ENCODE results near the gene TRABD.
"Not testable (repeated sequence)": the region's sequence is repeated elsewhere in the genome, so short reads cannot be mapped to it uniquely, and the experiment has no call there.

The TRABD gene

DNA sequence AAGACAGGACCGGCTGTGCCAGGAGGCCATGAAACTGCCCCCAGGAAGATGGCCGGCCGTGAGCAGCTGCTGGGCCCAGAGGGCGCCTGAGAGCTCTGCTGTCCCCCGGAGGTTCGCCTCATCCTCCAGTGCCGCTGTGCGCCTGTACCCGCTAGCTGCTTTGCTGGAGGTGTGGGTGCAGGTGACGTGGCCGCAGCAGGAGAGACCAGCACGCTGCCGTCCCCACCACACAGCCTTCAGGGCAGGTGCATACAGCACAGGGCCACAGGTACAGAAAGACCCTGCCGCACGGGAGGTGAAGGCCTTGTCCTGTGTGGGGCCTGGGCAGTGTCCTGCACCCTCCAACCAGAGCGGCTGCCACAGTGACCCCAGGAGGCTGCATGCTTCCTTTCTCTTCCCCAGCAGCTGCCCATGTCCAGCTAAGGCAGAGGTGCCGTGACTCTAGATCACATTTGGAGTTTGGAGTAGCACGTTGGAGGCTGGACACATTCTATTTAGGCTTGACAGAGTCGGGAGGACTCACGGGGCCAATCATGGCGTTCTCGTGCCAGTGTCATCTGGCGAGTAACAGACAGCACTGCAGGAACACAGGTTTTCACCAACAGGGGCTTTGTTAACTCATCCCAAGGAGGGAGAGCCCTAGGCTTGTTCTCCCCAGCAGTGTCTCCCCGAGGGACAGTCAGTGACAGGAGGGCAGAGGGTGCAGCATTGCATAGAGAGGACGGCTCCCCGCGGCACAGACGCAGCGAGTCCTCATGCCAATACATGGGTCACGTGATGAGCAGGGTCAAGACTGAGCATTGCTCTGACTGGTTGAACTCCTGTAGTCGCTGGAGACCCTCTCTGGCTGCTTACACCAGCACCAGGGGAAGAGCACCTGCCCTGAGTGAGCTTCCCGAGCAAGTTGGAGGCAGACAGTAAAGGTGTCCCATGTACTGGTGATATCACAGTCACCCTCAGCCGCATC, 33.9 kb upstream of the TRABD start:
- no peak for DNase-seq (ENCODE audit: low spot score)

GRCh38 chr22:50153056-50153755, 32.5 kb upstream of the TRABD start:
- no peak for DNase-seq (ENCODE audit: low spot score)

DNA sequence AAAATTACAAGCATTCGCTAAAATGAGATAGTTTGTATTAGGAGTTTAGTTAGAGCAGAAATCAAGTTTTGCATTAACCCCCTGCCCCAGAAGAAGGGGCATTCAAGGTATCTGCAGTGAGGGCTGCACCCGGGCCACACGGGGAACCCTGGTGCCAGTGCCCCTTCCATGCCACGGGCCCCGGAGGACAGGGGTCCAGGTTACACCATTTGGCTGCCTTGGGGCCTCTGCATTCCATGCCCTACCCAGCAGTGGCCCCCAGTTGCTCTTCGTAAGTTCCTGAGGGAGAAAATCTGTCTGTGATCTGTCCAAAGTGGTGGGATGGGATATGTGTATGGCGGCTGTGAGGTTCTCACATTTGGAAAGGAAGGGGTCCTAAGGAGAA, 32.0 kb upstream of the TRABD start:
- no peak for DNase-seq (ENCODE audit: low spot score)

DNA sequence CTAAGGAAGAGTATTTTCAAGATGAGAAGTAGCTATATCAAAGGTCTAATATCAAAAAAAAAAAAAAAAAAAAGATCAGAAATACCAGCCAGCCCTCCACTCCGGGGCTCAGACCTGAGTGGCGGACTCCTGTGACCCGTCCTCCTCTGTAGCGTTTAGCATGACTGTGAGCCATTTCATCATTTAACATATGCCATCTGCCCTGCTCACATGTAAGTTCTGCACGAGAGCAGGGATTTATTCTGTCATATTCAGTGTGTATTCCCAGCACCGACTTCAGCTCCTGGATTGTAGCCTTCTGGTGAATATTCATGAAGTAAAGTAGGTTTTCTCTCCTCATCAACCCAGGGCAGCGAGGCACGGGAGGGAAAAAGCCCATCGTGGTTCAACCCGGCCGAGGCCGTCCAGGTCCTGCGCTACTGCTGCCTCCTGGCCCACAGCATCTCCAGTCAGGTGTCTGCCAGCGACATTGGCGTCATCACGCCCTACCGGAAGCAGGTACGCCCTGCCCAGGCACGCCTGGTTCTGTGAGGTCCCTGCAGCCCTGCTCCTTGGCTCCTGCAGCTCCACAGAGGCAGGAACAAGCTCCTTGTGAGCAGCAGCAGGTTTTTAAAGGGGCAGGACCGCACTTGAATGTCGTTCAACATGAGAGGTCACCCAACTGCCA, 27.9 kb upstream of the TRABD start:
- no peak for DNase-seq (ENCODE audit: low spot score)

- DNase-seq (ENCODE audit: low spot score) = no peak
Measured at GRCh38 chr22:50160947-50161346, 24.8 kb upstream of the TRABD start.

GRCh38 chr22:50161508-50162390, 24.0 kb upstream of the TRABD start:
- no peak for DNase-seq (ENCODE audit: low spot score)

GRCh38 chr22:50162391-50162956, 23.2 kb upstream of the TRABD start:
- DNase-seq (ENCODE audit: low spot score) = no peak

- no peak for DNase-seq (ENCODE audit: low spot score)
Measured at GRCh38 chr22:50165436-50166123, 20.1 kb upstream of the TRABD start.

DNA sequence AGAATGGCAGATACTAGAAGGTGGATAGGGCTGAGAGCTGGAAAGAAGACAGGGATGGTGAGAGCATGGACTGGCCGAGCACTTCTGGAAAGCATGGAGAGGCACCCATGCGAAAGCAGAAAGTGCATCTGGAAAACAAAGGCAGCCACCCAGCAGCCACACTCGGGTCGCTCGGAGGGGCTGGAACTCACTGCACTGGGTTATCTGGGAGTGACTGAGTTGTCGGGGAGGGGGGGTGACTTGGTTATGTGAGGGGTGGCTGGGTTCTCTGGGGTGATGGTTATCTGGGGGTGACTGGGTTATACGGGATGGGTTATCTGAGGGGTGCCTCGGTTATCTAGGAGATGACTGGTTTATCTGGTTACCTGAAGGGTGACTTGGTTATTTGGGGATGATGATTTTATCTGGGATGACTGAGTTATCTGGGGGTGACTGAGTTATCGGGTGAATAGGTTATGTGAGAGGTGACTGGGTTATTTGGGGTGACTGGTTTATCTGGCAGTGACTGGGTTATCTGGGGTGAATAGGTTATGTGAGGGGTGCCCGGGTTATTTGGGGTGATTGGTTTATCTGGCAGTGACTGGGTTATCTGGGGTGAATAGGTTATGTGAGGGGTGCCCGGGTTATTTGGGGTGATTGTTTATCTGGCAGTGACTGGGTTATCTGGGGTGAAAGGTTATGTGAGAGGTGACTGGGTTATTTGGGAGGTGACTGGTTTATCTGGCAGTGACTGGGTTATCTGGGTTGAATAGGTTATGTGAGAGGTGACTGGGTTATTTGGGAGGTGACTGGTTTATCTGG, 17.8 kb upstream of the TRABD start:
- no peak for DNase-seq (ENCODE audit: low spot score)

GRCh38 chr22:50168490-50169180, 17.1 kb upstream of the TRABD start:
- DNase-seq (ENCODE audit: low spot score) = not testable (repeated sequence)

DNA sequence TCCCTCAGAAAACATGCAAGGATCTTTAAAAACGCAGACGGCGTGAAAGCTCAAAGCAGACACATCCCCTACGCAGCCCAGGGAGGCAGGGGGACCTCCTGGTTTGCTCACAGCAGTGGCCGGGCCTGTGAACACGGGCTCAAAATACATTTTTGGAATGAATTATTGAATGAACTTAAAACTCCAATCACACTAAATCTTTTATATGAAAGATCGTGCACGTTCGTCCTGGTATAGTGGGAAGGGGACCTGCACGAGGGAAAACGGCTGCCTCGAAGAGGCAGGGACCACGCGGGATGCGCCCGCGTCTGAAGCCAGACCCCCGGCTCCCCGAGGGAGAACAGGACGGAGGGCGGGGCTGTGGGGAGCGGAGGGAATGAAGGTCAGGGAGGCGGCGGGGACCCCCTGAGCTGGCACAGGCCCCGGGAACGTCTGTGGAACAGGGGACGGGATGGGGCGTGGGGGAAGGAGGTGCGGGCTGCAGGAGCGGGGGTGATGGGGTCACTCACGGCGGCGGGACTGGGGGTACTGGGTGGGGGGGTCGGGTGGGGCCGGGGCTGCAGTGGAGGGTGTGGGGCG, 16.4 kb upstream of the TRABD start:
- DNase-seq (ENCODE audit: low spot score) = no peak

- no peak for DNase-seq (ENCODE audit: low spot score)
Measured at GRCh38 chr22:50169774-50170341, 15.9 kb upstream of the TRABD start.

DNA sequence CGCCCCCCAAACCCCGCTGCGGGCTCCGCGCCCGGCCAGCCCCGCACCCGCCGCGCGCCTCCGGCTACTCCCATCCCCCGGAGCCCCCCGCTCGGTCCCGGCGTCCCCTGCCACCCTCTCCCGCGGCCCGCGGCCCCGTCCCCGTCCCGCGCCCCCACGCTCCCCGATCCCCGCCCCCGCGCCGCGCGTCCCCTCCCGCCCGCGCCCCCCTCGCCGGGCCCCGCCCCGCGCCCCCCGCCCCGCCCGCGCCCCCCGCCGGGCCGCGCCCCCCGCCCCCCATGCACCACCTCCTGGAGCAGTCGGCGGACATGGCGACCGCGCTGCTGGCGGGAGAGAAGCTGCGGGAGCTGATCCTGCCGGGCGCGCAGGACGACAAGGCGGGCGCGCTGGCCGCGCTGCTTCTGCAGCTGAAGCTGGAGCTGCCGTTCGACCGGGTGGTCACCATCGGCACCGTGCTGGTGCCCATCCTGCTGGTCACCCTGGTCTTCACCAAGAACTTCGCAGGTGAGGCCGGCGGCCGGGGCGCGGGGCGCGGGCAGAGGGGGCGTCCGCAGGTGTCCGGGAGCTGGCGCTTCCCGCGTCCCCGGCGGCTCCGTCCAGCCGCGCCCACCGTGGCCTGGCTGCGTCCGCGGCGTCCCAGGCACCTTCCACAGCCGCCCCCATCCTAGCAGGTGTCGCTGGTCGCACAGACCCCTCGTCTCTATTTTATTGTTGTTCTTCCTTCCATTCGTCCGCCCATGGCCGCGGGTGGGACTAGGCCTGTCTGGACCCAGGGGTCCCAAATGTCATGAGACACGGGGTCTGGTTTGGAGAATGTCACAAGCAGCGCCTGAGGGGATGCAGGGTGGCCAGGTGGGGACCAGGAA, 15.0 kb upstream of the TRABD start, which contains the start of gene PANX2:
Gene PANX2, plus strand, starts transcription at position 279 of the 866 bp plus-strand sequence. Its CDS starts 0 bp downstream, at position 279.
- DNase-seq (ENCODE audit: low spot score) = no peak

DNA sequence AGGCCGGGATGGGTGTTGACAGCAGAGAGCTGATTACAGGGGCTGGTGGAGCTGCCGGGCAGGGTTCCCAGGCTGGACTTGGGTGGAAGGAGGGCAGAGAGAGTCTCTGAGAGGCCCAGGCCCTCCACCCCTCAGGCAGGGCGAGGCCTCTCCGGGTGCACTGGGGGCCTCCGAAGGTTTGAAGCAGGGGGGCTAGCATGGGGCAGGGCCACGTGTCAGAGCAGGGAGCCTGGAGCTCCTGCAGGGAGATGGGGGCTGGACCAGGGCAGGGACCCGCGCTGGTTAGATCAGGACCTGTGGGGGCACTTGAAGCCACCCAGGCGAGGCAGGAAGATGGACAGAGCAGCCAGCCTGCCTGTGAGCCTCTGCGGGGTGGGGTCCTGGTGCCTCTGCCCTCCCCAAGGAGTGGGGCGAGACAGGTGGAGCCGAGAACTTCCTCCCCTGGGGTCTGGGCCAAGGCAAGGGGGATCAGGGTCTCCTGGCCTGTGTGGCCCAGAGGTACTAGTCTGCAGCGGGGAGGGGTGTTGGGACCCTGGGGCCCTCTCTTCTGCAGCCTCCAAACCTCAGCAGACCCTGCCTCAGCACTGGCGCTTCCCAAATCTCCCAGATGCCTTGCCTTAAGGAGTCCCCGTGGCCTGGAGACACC, 14.3 kb upstream of the TRABD start:
- DNase-seq (ENCODE audit: low spot score) = no peak

- DNase-seq (ENCODE audit: low spot score) = no peak
Measured at GRCh38 chr22:50171965-50172421, 13.7 kb upstream of the TRABD start.

DNA sequence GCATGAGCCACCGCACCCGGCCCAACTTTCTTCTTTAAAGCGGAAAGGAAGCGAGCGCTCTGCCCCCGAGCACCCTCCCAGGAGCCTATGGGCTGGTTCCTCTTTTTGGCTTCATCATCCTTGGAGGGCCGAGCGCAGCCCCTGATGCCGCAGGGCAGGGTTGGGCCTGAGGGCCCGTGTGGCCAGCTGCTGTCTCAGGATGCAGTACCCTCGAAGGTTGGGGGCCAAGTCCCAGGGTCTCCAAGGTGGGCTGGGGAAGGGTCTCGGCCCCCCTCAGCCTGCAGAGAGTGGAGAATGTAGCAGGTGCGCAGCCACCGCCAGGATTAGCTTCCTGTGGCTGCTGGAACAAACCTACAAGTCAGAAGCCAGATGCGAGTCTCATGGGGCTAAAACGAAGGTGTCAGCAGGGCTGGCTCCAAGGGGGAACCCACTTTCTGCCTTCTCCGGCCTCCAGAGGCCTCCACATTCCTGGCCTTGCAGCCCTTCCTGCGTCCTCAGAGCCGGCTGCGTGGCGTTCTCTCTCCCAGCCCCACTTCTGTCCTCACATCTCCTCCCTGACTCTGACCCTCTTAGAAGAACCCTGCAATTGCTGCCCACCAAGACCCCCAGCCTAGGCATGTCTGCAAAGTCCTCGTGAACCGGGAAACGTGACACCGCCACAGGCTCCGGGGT, 12.3 kb upstream of the TRABD start:
- no peak for DNase-seq (ENCODE audit: low spot score)

Data from COLO829 (cell line).